HG03520 (cell line): ENCODE measurements around the gene THOC1.

ENCODE experiments used
- ATAC-seq: cut with Tn5 transposase; IDR thresholded peaks from one replicate; pipeline ENCODE4 v1.9.1; 2021; ENCODE audit warnings: mild to moderate bottlenecking, moderate library complexity; ENCODE audit not compliant: unreplicated experiment

The THOC1 gene

GRCh38 chr18:275486-275885 is 7.6 kb upstream of the THOC1 start:
- ATAC-seq, result no peak

DNA sequence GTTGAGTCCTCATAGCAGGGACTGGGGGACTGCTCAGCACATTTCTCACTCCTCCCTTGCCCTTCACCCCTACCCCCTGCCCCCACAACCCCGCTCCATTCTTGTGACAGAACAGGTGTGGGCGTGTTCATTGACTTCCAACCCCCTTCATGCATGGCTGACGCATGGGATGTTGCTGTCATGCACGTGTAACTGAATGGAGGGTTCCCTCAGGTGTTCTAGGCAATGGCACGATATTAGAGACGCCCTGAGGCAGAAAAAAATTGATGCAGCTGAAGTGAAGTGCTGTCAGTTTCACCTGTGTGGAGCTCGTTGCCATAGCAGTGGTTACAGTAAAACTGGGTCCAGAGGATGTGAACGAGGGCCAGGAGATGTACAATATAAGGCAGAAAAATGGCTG is 6.5 kb upstream of the THOC1 start:
- ATAC-seq, result no peak

DNA sequence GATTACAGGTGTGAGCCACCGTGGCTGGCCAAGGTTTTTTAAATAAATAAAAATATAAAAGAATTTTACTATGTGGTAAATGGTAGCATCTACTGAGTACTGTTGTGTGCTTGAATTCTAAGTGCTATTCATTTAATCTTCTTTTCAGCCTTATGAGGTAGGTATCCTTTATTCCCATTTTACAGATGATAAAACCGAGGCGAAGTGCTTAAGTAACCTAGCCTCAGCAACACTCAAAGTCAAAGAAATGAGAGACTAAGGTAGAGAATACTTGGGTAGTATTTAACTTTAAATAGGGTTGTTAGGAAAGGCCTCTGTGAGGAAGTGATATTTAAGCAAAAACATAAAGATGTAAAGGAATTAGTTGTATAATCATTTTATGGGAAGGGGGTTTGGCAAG is 5.7 kb upstream of the THOC1 start:
- ATAC-seq, result no peak

DNA sequence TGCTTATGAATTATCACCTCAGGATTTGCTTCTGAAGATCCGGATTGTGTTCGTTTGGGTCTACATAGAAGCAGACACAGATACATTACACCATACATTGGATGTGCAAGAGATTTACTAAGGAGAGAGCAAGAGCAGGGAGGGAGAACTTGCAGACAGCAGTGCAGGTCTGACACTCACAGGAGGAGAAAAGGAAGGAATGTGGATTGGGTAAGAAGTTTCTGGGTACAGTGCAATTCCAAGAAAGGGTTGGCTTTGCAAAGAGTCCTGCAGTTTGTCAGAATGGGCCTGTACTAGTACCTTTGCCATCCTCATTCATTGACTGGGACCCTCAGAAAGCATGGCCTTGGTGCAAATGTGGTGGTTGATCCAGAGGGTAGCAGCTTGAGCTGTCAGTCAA is 4.8 kb upstream of the THOC1 start:
- no peak for ATAC-seq

GRCh38 chr18:269480-270095 is 1.7 kb upstream of the THOC1 start:
- no peak for ATAC-seq

GRCh38 chr18:267380-267687 is 513 bp downstream of the THOC1 start:
- ATAC-seq, result no peak

DNA sequence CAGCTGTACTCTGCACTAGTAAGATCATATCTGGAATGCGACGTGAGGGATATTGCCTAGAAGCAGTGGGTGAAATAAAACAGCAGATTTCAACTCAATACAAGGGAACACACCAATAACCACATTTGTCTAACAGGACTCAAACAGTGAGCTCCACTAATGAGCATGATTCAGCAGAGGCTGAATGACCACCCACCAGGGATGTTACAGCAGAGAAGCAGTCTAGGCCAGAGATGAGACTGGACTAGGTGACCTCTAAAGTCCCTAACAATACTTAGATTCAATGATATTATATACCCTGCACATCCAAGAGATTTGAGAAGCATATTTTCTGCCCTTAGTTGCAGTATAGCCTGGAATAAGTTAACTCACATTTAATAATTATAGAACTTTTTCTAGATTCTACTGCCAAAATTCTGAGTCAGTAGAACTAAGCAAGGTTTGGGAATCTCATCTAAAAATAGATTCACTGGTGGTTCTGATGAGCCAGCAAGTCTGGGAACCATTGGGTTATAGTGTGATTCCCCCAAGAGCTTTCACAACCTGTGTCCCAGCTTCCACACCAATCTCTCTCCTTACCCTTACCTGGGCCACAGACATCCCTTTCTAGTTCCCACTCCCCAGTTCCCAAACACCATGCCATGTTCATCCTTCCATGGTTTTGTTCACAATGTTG is 6.3 kb downstream of the THOC1 start:
- no peak for ATAC-seq

GRCh38 chr18:260547-260946 is 7.3 kb downstream of the THOC1 start:
- ATAC-seq, result no peak

- no peak for ATAC-seq
These were observed 12.7 kb downstream of the THOC1 start for GRCh38 chr18:255171-255570.

DNA sequence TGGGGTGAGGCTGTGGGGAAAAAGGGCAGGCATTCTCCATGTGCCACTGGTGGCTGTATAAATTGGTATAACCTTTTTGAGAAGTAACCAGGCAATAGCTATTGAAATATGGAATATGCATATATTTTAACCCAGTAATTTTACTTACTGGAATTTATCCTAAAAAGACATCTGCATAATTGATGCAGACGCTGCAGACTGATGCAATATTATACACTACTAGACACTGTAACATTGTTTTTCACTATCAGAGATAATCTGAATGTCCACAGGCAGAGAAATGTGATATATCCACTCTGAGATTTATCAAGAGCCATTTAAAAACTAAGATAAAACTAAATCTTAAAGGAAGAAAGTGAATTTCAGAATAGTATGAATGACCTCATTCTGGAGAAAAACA is 14.7 kb downstream of the THOC1 start:
- ATAC-seq, result no peak

- ATAC-seq, result no peak
These were observed 16.3 kb downstream of the THOC1 start for GRCh38 chr18:251572-251971.

DNA sequence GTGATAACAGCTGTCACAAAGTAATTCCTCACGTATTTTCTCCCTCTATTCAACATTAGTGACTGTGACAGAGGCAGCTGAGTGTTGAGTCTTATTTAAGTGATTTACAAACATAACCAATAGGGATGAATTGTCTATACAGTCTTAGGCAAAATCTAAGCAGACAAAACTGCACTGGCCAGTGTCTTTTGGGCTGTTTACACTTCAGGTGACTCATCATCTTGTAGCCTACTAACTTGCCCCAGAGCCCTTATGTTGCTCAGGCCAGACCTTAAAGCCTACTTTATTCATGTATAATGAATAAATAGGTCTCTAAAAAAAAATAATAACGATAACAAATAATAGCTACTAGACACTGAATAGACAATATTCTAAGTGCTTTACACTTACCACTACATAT is 17.2 kb downstream of the THOC1 start:
- ATAC-seq, result no peak

GRCh38 chr18:248053-248452 is 19.8 kb downstream of the THOC1 start:
- no peak for ATAC-seq

DNA sequence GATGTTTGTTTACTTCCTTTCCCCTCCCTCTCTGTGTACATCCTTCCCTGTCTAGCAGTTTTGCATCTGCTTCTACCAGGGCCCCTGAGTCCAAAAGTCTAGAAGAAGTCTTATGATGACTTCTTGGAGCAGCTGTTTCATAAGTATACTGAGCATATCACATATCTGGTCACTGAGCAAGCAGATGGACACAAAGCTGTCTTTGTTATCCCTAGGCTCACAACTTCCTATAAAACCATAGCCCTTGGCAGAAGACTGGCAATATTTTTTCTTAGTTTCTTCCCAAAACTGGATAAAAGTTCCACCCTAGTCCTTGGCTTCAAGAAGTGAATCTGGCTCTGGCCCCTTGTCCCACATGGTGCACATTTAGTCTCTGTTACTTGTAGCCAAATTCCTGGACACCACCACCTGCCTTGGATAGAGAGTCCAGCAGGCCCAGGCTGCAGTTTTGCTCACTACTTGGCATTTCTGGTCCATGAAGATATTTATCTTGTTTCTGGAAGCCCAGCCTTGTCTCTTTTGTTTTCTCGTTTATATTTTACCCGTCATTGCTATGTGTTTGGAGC is 22.5 kb downstream of the THOC1 start:
- no peak for ATAC-seq

GRCh38 chr18:240175-240574 is 27.7 kb downstream of the THOC1 start:
- ATAC-seq, result no peak

GRCh38 chr18:231563-231962 is 36.3 kb downstream of the THOC1 start:
- no peak for ATAC-seq

DNA sequence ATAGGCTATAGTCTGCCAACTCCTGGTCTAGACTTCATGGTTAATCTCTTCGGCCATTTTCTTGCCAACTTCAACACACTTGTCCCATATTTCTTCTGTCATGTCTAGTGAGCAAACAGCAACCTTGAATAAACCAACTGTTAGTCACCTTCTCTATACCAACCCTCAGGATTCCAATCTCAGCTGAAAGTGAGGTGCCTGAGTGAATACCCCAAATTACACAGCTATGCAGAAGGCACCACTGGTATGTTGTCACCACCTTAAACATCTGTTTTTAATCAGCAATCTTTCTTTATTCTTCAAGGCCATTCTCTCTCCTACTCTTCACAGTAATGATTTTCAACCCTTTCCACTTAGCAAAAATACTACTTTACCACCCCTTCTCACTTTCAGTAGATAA is 39.3 kb downstream of the THOC1 start:
- no peak for ATAC-seq

- no peak for ATAC-seq
These were observed 39.9 kb downstream of the THOC1 start for GRCh38 chr18:227902-228301.

GRCh38 chr18:227374-227773 is 40.5 kb downstream of the THOC1 start:
- no peak for ATAC-seq

DNA sequence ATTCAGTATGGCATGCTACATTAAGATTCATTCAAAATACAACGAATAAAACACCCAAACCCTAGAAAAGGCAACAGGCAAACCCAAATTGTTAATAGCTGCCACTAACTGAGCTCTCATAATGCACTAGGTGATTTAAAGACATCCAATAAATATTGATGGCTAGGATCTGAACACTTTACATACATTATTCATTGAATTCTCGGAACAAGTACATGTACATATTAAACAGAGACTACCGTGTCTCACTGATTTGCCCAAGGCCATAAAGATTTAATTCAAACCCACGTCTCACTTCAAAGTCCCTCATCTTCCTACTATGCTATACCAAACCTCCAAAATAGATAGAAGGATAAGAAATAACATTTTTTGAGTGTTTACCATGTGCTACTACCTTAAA is 42.1 kb downstream of the THOC1 start:
- no peak for ATAC-seq

- ATAC-seq, result no peak
These were observed 47.1 kb downstream of the THOC1 start for GRCh38 chr18:220708-221107.

DNA sequence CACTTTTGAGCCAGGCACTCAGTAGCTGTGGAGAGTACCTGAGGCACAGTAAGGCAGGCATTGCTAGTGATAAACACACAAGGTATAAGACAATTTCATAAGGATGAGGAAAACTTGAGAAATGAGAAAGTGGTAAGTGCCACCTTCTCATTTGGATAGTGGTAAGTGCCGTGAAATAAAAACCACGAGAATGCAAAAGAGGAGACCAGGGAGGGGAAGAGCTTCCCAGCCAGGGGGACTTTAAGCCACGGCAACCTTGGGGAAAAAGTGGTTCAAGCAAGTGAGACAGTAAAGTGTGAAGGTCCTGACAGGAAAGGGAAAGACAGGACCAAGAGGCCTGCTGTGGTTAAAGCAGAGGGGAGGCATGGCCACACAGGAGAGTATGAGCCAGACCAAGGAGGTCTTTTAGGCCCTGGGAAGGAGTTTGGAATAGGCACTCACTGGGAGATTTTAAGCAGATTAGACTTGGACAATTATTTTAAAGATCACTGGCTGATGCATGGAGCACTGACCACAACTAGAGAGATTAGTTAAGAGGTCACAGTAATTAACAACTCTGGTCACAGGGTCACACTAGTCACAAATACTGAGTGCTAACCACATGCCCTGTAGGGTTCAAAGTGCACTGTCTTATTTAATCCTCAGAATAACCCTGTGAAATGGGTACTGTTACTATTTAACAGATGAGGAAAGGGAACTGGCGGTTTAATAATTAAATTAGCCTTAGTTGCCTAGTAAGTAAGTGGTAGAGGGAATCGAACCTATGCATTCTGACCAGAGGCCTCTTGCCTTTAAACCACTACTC is 50.1 kb downstream of the THOC1 start:
- no peak for ATAC-seq
